AG04450 (cell line): Measurements from ENCODE around the gene SLC29A1. TPM values are rescaled to one million over a fixed set of nuclear protein-coding genes. Genes with fewer than 3 reads are reported as not detected.
A peak's percentile ranks its signal among the peaks of the same experiment; 100 is the strongest.

ENCODE experiments used
- CTCF ChIA-PET: fragments of 300-600, 350-600 bp; formaldehyde crosslinking; extraction: SDS; loops from one replicate; lab custom pipeline; 2022; ENCODE audit warnings: antibody characterized with exemption, inconsistent platforms; lab: Charles Lee
- POLR2A ChIA-PET: fragments of 350-600 bp; formaldehyde crosslinking; extraction: SDS; loops from one replicate; lab custom pipeline; 2021; ENCODE audit warnings: antibody characterized with exemption, inconsistent platforms; lab: Yijun Ruan, JAX
- DNase-seq: peaks from one replicate; pipeline ENCODE4 v3.0.0-alpha.2; 2011; ENCODE audit warnings: low read depth, low spot score
- H3K27ac ChIP-seq: one replicate; pipeline ENCODE4 v1.5.1; 2012; ENCODE audit warnings: low read depth, low read length, control low read depth
- H3K27me3 ChIP-seq: one replicate; pipeline ENCODE4 v1.6.0; 2012; ENCODE audit warnings: low read length; ENCODE audit not compliant: control insufficient read depth, insufficient read depth
- H3K4me3 ChIP-seq: 2 replicates; pipeline ENCODE4 v1.5.1; 2011; ENCODE audit warnings: mild to moderate bottlenecking, low read depth, low read length, control low read depth
- H3K9me3 ChIP-seq: 2 replicates; pipeline ENCODE4 v1.5.1; 2012; ENCODE audit warnings: low read length; ENCODE audit not compliant: control insufficient read depth, insufficient read depth
- CTCF ChIP-seq: IDR thresholded peaks from 2 replicates; pipeline ENCODE4 v1.5.1; 2011; ENCODE audit warnings: low read depth, low read length, control low read depth, inconsistent platforms
- polyA plus RNA-seq: library from polyadenylated mRNA; depleted of rRNA; stranded (reverse); fragments of >200 nt; gene quantifications from 2 replicates; pipeline ENCODE4 v1.2.3, GENCODE V29; 2011

Gene SLC29A1
- polyA plus RNA-seq, 1 experiment, result 13.2 TPM

- Histone ChIP-seq H3K4me3 (no peak overlapping the region), H3K27ac (no peak overlapping the region), H3K9me3 (no peaks in the 10 kb centered on the region), H3K27me3 (no peaks in the 10 kb centered on the region)
- ChIA-PET CTCF (interaction anchor here (0.8 kb wide), 1 partner anchor 11 kb away, joined by 3 read pairs; no protein-coding TSS in a partner anchor), POLR2A (no interaction called here)
- no peak for TF ChIP-seq CTCF
- no peak for DNase-seq
Measured at GRCh38 chr6:44232676-44233566, 9.5 kb downstream of the SLC29A1 start.

- H3K27me3 ChIP-seq, result no peaks in the 10 kb centered on the region
- ChIA-PET POLR2A (interaction anchor here (0.6 to 2.1 kb wide), 4 partner anchors 10 to 14 kb away, joined by 3 to 27 read pairs (median 3); partner anchors contain the start of genes HSP90AB1 and SLC29A1), CTCF (interaction anchor here (0.9 to 3.3 kb wide), 23 partner anchors 9 to 533 kb away, joined by 3 to 83 read pairs (median 6); partner anchors contain the start of genes HSP90AB1 and SLC29A1)
- no peak for DNase-seq
- H3K9me3 ChIP-seq, result no peaks in the 10 kb centered on the region
- no peak for TF ChIP-seq CTCF
- H3K27ac ChIP-seq, result peak overlapping the region; percentile 69
- H3K4me3 ChIP-seq, result no peak overlapping the region
Measured at GRCh38 chr6:44233567-44234100, 10.2 kb downstream of the SLC29A1 start.

GRCh38 chr6:44234101-44235025 lies 11.0 kb downstream of the SLC29A1 start:
- H3K27me3 ChIP-seq, result no peaks in the 10 kb centered on the region
- H3K27ac ChIP-seq, result peak overlapping the region; percentile 69
- no peak overlapping the region for H3K4me3 ChIP-seq
- ChIA-PET POLR2A (interaction anchor here (0.6 to 2.1 kb wide), 5 partner anchors 11 to 118 kb away, joined by 3 to 27 read pairs (median 3); partner anchors contain the start of genes HSP90AB1 and SLC29A1), CTCF (interaction anchor here (0.7 to 3.3 kb wide), 36 partner anchors 8 to 534 kb away, joined by 3 to 83 read pairs (median 5); partner anchors contain the start of genes HSP90AB1 and SLC29A1)
- DNase-seq, result peak; percentile 47
- peak; percentile 88 for TF ChIP-seq CTCF
- no peaks in the 10 kb centered on the region for H3K9me3 ChIP-seq

- Histone ChIP-seq H3K27ac (peak overlapping the region; percentile 69), H3K4me3 (no peak overlapping the region), H3K9me3 (no peaks in the 10 kb centered on the region), H3K27me3 (no peaks in the 10 kb centered on the region)
- DNase-seq, result no peak
- no peak for TF ChIP-seq CTCF
- ChIA-PET CTCF (interaction anchor here (0.9 to 3.3 kb wide), 25 partner anchors 11 to 146 kb away, joined by 3 to 83 read pairs (median 5); partner anchors contain the start of genes HSP90AB1 and SLC29A1), POLR2A (interaction anchor here (1.4 to 2.1 kb wide), 2 partner anchors 11 to 16 kb away, joined by 3 to 27 read pairs; partner anchors contain the start of gene HSP90AB1)
Measured at GRCh38 chr6:44235269-44235668, 11.9 kb downstream of the SLC29A1 start.
